Panc1 (cell line): ENCODE data around the gene C11orf16.

Source experiments
- POLR2AphosphoS5 ChIP-seq: IDR thresholded peaks from 2 replicates; pipeline ENCODE4 v1.6.1; 2012; ENCODE audit warnings: mild to moderate bottlenecking, low read depth, low read length, moderate library complexity
- SIN3A ChIP-seq: IDR thresholded peaks from 2 replicates; pipeline ENCODE4 v1.6.1; 2012; ENCODE audit warnings: low read depth, mild to moderate bottlenecking, low read length, moderate library complexity, borderline replicate concordance; ENCODE audit not compliant: insufficient read depth
- TF ChIP-seq, protein P1 (sequence below): fragments of 450-650 bp; IDR thresholded peaks from 2 replicates; pipeline ENCODE4 v1.5.1; 2017; ENCODE audit warnings: mild to moderate bottlenecking

GRCh38 chr11:8910649-8911026 lies 22.1 kb downstream of the C11orf16 start:
- TF ChIP-seq, protein P1, sequence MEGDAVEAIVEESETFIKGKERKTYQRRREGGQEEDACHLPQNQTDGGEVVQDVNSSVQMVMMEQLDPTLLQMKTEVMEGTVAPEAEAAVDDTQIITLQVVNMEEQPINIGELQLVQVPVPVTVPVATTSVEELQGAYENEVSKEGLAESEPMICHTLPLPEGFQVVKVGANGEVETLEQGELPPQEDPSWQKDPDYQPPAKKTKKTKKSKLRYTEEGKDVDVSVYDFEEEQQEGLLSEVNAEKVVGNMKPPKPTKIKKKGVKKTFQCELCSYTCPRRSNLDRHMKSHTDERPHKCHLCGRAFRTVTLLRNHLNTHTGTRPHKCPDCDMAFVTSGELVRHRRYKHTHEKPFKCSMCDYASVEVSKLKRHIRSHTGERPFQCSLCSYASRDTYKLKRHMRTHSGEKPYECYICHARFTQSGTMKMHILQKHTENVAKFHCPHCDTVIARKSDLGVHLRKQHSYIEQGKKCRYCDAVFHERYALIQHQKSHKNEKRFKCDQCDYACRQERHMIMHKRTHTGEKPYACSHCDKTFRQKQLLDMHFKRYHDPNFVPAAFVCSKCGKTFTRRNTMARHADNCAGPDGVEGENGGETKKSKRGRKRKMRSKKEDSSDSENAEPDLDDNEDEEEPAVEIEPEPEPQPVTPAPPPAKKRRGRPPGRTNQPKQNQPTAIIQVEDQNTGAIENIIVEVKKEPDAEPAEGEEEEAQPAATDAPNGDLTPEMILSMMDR = no peak
- no peak for TF ChIP-seq POLR2AphosphoS5
- TF ChIP-seq SIN3A = no peak
